Activated naive CD8-positive, alpha-beta T cell treated with anti-CD3 and anti-CD28 coated beads, Interleukin-2, amount 50 U/mL, for 16 hours (primary cell): ENCODE results near the gene PTPRE.

ENCODE experiments used
- DNase-seq: peaks from one replicate; pipeline ENCODE4 v3.0.0-alpha.2; 2020; ENCODE audit warnings: low read depth, low spot score

Gene PTPRE

DNA sequence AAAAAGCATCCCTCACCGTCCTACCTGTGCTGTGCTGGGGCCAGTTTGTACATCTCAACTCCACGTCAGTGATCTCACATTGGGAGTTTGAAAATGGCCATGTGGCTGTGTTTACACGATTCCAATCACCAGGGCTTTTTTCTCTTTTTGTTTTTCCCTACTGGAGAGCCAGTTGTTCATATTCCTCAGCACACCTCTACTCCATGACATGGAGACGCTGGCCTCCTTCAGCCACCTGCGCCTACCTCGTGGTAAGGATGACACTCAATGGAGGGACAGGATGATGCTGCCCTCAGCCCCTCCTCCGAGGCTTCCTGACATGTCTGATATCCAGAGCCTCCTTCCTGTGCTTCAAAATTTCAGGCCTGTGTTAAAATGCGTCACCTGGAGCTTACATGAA, 24.5 kb upstream of the PTPRE start:
- no peak for DNase-seq

- DNase-seq: no peak
Observed at GRCh38 chr10:127882801-127883459, 24.0 kb upstream of the PTPRE start.

DNA sequence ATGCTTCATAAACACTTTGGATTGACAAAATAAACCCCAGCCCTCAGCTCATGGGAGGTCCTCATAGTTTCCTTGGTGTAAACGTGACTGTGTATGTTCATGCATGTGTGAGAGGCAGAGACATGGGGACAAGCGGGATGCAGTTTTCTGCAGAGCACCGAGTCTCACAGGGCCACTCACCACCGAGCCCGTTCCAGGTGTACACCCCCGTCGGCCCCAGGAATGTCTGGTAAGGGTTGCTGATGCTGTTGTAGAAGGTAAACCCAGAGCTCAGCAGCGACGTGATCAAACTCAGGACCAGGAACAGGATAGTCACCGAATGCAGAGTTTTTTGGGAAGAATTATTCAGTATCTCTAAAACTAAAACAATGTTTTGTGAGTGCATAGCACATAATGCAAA, 23.4 kb upstream of the PTPRE start:
- DNase-seq: no peak

DNA sequence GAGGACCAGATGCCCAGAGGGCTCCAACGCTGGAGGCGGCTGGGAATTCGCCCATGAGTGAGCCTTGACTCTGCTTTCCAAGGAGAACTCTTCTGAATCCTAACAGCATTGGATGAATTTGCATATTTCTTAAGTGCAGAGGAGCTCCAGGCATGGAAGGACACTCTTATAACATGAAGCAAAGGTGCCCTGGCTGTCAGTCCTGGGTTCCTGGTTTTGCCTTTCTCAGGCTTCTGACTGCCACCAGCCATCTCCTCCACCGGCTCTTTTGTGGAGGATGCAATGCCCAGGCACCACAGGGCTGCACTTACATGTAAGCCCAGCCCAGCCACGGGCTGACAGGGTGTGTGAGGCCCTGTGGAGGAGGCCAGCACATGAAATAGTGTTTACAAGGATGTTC, 22.4 kb upstream of the PTPRE start:
- DNase-seq: no peak

DNA sequence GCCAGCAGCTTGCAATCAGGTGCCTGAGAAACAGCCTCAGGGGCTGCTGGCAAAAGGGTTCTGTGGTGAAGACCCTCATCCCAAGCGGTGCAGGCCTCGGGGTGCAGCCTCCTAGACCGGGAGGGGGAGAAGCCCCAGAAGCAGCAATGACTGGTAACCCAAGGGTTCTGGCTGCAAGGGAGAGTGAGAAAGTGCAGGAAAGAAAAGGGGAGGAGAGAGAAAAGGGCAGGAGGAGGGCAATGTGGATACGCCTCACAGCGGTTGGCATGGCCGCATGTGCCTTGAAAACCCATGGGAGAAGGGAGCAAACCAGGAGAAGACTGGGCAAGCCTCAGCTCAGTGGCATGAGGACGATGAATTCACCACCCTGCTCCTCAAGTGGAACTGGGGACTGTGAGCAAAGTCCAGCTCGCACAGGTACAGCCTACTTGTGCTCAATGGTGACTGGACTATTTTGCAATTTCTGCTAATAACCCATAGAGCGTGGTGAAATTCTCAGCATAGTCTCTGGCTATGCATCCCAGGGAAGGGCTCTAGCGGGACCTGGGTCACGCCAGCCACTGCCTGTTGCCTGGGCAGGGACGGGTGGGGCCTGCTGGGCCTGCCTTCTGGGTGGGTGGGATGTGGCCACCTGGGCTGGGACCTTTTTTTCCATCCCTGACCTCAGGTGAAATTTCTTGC, 20.4 kb upstream of the PTPRE start:
- no peak for DNase-seq

DNA sequence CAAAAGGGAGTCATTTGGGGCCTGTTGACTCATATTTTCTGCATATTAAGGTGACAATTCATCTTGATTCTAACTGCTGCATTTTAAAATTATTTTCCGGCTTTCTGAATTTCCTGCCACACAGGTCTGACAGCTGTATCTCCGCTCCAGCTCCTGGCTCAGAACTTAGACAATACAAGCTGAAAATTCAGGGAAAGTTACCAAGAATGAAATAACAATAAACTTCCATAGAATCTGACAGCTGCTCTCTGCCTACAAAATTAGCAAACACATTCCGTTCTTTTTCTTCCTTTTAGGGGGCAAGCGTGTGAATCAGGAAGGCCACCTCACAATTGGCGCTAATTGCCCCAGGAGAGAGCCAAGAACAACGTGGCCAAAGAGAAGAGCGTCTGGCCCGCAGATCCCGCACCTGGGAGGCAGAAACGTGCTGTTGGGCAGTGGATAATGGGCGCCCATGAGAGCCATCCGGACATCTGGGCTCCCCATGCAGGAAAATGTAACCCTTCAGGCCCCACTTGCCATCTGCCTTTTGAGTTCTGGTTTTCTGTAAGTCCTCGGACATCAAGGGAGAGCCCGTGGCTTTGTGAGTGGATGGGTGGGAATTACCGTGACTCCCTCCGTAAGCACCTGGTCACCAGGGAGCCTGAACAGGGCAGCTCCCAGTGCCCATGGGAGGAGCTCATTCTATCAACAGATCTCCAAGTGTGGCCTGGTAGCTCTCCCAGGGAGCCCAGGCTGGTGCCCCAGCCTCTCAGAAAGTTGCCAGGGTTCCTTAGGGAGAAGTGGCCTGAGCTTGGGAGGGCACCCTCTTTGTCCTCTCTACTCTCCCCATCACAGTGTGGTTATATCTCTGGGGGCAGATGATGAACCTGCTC, 19.1 kb upstream of the PTPRE start:
- DNase-seq: no peak

- no peak for DNase-seq
Observed at GRCh38 chr10:127888521-127889312, 18.2 kb upstream of the PTPRE start.

DNA sequence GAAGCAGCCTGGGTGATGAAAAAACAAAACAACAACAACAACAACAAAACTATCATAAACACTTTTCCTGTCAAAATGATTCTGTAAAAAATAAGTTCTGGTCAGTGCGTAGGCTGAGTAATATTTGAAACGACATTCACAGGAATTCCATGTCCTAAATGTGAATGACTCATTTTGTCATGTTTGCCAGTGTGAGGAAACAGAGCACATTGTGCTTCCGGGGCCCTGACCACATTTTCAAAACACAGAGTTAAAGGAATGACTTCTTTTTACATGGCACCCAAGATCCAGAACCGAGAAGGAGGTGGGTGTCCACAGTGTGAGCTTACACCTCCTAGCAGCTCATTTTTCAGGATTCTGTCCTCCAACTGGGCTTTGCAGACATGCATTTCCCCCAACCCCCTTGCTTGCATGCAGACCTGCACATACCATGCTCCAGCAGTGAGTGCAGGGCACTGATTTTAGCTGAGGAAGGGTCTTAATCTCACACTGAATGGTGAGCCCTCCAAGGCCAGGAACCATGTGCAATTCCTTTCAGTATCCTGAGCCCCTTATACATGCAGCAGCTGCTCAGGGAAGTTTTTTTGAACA, 17.2 kb upstream of the PTPRE start:
- no peak for DNase-seq

DNA sequence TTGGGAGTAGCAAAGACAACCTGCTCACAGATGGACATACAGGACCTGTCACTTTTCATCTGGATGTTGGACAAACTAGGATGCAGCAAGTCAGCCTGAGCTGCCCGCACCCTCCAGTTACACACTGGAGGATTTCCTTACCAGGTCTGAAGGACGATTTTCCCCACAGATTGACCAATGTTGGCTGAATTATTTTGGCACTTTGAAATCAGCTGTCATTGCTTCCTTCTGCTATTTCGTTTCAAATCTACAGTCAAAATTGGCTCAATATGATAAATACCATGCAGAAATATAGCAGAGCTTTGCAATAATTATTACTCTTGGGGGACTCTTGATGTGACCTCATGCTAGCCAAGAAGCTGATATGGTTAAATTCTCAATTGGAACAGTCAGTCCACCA, 16.7 kb upstream of the PTPRE start:
- no peak for DNase-seq

- no peak for DNase-seq
Observed at GRCh38 chr10:127890832-127891334, 16.0 kb upstream of the PTPRE start.

DNA sequence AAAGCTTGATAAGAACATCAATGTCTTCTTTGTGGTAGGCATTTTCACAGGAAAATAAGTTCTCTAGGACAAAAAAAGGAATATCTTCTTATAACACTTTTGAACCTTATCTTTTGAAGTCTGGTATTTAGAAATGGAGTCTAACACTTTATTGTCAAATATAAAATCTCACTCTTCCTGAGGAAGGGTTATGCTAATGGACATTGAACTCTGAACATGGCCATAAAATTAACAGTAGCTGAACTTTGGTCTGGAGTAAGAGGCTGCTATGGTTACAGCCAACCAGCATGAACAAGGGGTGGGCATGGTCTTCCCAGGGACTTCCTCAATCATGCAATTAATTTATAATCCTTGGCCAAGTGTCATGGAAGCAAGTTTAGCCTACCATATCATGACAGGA, 14.2 kb upstream of the PTPRE start, which contains the start of gene CLRN3:
TSS of gene CLRN3 (minus strand) at position 199 of the 400 bp plus-strand sequence. CDS start at position 42, 157 bp downstream.
- DNase-seq: no peak

- no peak for DNase-seq
Observed at GRCh38 chr10:127894146-127894545, 12.8 kb upstream of the PTPRE start.

GRCh38 chr10:127896590-127896989, 10.3 kb upstream of the PTPRE start:
- DNase-seq: no peak

DNA sequence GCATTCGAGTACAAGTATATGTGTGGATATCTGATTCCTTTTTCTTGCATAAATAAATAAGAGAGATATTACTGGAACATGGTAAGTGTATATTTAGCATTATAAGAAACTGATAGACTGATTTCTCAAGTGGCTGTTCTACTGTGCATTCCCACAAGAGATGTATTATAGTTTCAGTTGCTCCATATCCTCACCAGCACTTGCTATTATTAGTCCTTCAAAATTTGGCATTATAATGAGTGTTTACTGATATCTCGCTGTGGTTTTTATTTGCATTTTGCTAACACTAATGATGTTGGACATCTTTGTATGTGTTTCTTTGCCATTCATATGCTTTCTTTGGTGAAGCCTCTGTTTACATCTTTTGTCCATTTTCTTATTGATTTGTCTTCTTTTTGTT, 9.7 kb upstream of the PTPRE start:
- no peak for DNase-seq

DNA sequence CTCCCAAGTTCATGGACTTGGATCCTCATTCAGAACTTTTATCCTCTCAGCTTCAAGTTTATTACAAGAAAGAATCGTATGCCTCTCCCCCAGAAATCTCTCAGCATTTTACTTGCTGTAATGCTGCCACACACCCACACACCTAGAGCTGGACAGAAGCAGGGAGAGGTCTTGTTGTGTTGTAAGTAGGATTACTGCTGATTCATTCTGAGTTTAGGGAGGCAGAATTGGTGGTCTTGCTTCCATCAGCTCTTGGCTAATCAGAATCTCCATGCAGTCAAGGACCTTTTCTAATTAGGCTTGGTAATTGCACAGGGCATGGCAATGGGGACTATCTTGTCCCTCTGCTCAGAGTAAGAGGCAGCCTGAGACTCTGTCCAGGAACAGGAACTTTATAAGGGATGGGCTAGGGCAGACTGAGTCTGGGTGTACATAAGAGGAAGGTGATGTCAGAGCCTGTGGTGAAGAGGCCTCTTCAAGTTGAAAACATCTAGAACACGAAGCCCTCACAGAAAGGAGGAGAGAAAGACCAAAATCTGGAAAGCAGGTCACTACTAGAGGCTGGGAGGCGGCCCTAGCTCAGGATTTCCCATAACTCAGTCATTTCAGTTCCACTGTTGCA, 7.0 kb upstream of the PTPRE start:
- no peak for DNase-seq

GRCh38 chr10:127903789-127904188, 3.1 kb upstream of the PTPRE start:
- DNase-seq: no peak

GRCh38 chr10:127904311-127905000, 2.4 kb upstream of the PTPRE start:
- DNase-seq: no peak

GRCh38 chr10:127905001-127905847, 1.7 kb upstream of the PTPRE start:
- DNase-seq: no peak

- DNase-seq: no peak
Observed at GRCh38 chr10:127905848-127906261, 1.0 kb upstream of the PTPRE start.
